H9 (cell line): Measurements from ENCODE around the gene KCNQ2. TPM values are rescaled to one million over a fixed set of nuclear protein-coding genes. Genes with fewer than 3 reads are reported as not detected.
A peak's percentile ranks its signal among the peaks of the same experiment; 100 is the strongest.

Experiments used
- DNase-seq: peaks from one replicate; pipeline ENCODE4 v3.0.0-alpha.2; 2017
- H2AFZ ChIP-seq: one replicate; pipeline ENCODE4 v1.6.1; 2013; ENCODE audit warnings: mild to moderate bottlenecking, low read length, control low read depth, moderate library complexity
- H2AK5ac ChIP-seq: 2 replicates; pipeline ENCODE4 v1.6.1; 2013; ENCODE audit warnings: low read length, control low read depth, mixed read lengths; ENCODE audit not compliant: insufficient read length
- H2BK120ac ChIP-seq: one replicate; pipeline ENCODE4 v1.6.1; 2013; ENCODE audit warnings: low read depth, mild to moderate bottlenecking, low read length, control low read depth, inconsistent platforms; ENCODE audit not compliant: poor library complexity, severe bottlenecking
- H2BK12ac ChIP-seq: 2 replicates; pipeline ENCODE4 v1.6.1; 2013; ENCODE audit warnings: low read length, control low read depth, mixed read lengths, low read depth; ENCODE audit not compliant: insufficient read length
- H2BK15ac ChIP-seq: 2 replicates; pipeline ENCODE4 v1.6.1; 2013; ENCODE audit warnings: low read depth, low read length, control low read depth
- H2BK20ac ChIP-seq: one replicate; pipeline ENCODE4 v1.6.1; 2013; ENCODE audit warnings: low read depth, mild to moderate bottlenecking, low read length, control low read depth, inconsistent platforms; ENCODE audit not compliant: poor library complexity, severe bottlenecking
- H2BK5ac ChIP-seq: 2 replicates; pipeline ENCODE4 v1.6.1; 2013; ENCODE audit warnings: low read length, control low read depth, mixed read lengths; ENCODE audit not compliant: insufficient read length
- H3K14ac ChIP-seq: 2 replicates; pipeline ENCODE4 v1.6.1; 2013; ENCODE audit warnings: low read length, control low read depth; ENCODE audit not compliant: insufficient read depth
- H3K18ac ChIP-seq: 2 replicates; pipeline ENCODE4 v1.6.1; 2013; ENCODE audit warnings: low read depth, mild to moderate bottlenecking, mixed read lengths, low read length, control low read depth; ENCODE audit not compliant: insufficient read length
- H3K23ac ChIP-seq: 2 replicates; pipeline ENCODE4 v1.6.1; 2013; ENCODE audit warnings: low read length, control low read depth, mixed read lengths, low read depth; ENCODE audit not compliant: insufficient read length
- H3K23me2 ChIP-seq: 2 replicates; pipeline ENCODE4 v1.6.1; 2013; ENCODE audit warnings: low read depth, mild to moderate bottlenecking, mixed read lengths, low read length, control low read depth; ENCODE audit not compliant: insufficient read length, poor library complexity, severe bottlenecking
- H3K27ac ChIP-seq: 2 replicates; pipeline ENCODE4 v1.5.1; 2013; ENCODE audit warnings: low read length, control low read depth, mixed read lengths, low read depth; ENCODE audit not compliant: insufficient read length
- H3K27me3 ChIP-seq: 2 replicates; pipeline ENCODE4 v1.6.1; 2013; ENCODE audit warnings: low read length, control low read depth, inconsistent platforms; ENCODE audit not compliant: insufficient read depth
- H3K4ac ChIP-seq: 2 replicates; pipeline ENCODE4 v1.6.1; 2013; ENCODE audit warnings: low read depth, mild to moderate bottlenecking, control low read depth, inconsistent platforms, low read length, moderate library complexity
- H3K4me1 ChIP-seq: 2 replicates; pipeline ENCODE4 v1.6.1; 2013; ENCODE audit warnings: low read length, control low read depth, inconsistent platforms; ENCODE audit not compliant: insufficient read depth
- H3K4me2 ChIP-seq: 2 replicates; pipeline ENCODE4 v1.6.1; 2013; ENCODE audit warnings: low read length, control low read depth, mixed read lengths; ENCODE audit not compliant: insufficient read length, insufficient read depth
- H3K56ac ChIP-seq: 2 replicates; pipeline ENCODE4 v1.6.1; 2013; ENCODE audit warnings: low read depth, mild to moderate bottlenecking, mixed read lengths, low read length, control low read depth; ENCODE audit not compliant: insufficient read length
- H3K79me1 ChIP-seq: 2 replicates; pipeline ENCODE4 v1.6.1; 2013; ENCODE audit warnings: low read depth, mild to moderate bottlenecking, moderate library complexity, low read length, control low read depth, inconsistent platforms; ENCODE audit not compliant: insufficient read depth, poor library complexity, severe bottlenecking
- H3K79me2 ChIP-seq: 2 replicates; pipeline ENCODE4 v1.6.1; 2013; ENCODE audit warnings: low read length, control low read depth, inconsistent platforms; ENCODE audit not compliant: insufficient read depth
- H3K9ac ChIP-seq: 2 replicates; pipeline ENCODE4 v1.6.1; 2013; ENCODE audit warnings: low read length, control low read depth, mixed read lengths; ENCODE audit not compliant: insufficient read length; ENCODE audit errors: extremely low read depth
- H3K9me3 ChIP-seq: one replicate; pipeline ENCODE4 v1.6.1; 2013; ENCODE audit warnings: low read depth, low read length, inconsistent platforms; ENCODE audit not compliant: control insufficient read depth
- H3T11ph ChIP-seq: one replicate; pipeline ENCODE4 v1.6.1; 2013; ENCODE audit warnings: mild to moderate bottlenecking, low read length, control low read depth, inconsistent platforms
- H4K20me1 ChIP-seq: one replicate; pipeline ENCODE4 v1.6.1; 2013; ENCODE audit not compliant: control insufficient read depth, insufficient read length, insufficient read depth
- H4K5ac ChIP-seq: 2 replicates; pipeline ENCODE4 v1.6.1; 2013; ENCODE audit warnings: low read depth, mild to moderate bottlenecking, mixed read lengths, low read length, control low read depth; ENCODE audit not compliant: insufficient read length
- H4K8ac ChIP-seq: replicated peaks from 2 replicates; pipeline ENCODE4 v1.6.1; 2013; ENCODE audit warnings: low read length, control low read depth, mixed read lengths, low read depth; ENCODE audit not compliant: insufficient read length
- H4K91ac ChIP-seq: 2 replicates; pipeline ENCODE4 v1.6.1; 2013; ENCODE audit warnings: low read depth, mild to moderate bottlenecking, moderate library complexity, mixed read lengths, low read length, control low read depth; ENCODE audit not compliant: insufficient read length
- H3K27ac Mint-ChIP-seq, 3 experiments: 2 replicates in 2 of 3; 3 replicates in 1 of 3; pipeline ENCODE4 v1.8.0; 2020 to 2021; ENCODE audit warnings: mixed read lengths in 3 of 3, mild to moderate bottlenecking in 1 of 3, moderate library complexity in 1 of 3
- H3K27me3 Mint-ChIP-seq: 2 replicates; pipeline ENCODE4 v1.8.0; 2021; ENCODE audit warnings: low read depth, mild to moderate bottlenecking, moderate library complexity, mixed read lengths
- H3K36me3 Mint-ChIP-seq, 3 experiments: 2 replicates in 2 of 3; 3 replicates in 1 of 3; pipeline ENCODE4 v1.8.0; 2020 to 2021; ENCODE audit warnings: low read depth in 3 of 3, mixed read lengths in 3 of 3; ENCODE audit not compliant: insufficient read depth in 1 of 3
- H3K4me1 Mint-ChIP-seq, 2 experiments: 2 replicates each; pipeline ENCODE4 v1.8.0; 2020; ENCODE audit warnings: mixed read lengths in 2 of 2
- H3K4me3 Mint-ChIP-seq, 2 experiments: 2 replicates in 1 of 2; 3 replicates in 1 of 2; pipeline ENCODE4 v1.8.0; 2020 to 2021; ENCODE audit warnings: mild to moderate bottlenecking in 2 of 2, mixed read lengths in 2 of 2, moderate library complexity in 1 of 2
- H3K9me3 Mint-ChIP-seq, 2 experiments: 2 replicates in 1 of 2; 3 replicates in 1 of 2; pipeline ENCODE4 v1.8.0; 2020; ENCODE audit warnings: mild to moderate bottlenecking in 2 of 2, mixed read lengths in 2 of 2, moderate library complexity in 1 of 2
- CTCF ChIP-seq: fragments of 200-600 bp; sonication (generic); conservative IDR thresholded peaks from 3 replicates; pipeline ENCODE4 v1.8.0; 2021; ENCODE audit warnings: antibody characterized with exemption, mild to moderate bottlenecking
- WGBS: extraction: QIAGEN DNeasy Blood & Tissue Kit; methylation state at CpG from one replicate; pipeline ENCODE4 v1.1.7; 2013; ENCODE audit warnings: missing lambda C conversion rate, low lambda C conversion rate, mixed read lengths; ENCODE audit not compliant: insufficient read length; ENCODE audit errors: extremely low coverage; 5-methylcytosine and 5-hydroxymethylcytosine counted together
- total RNA-seq: library from RNA; stranded (reverse); gene quantifications from 2 replicates; pipeline ENCODE4 v1.2.1, GENCODE V29; 2021

KCNQ2 gene
- total RNA-seq, 1 experiment from 2014 or later, result 69.2 TPM

GRCh38 chr20:63430891-63431290, 41.6 kb downstream of the KCNQ2 start:
- Histone ChIP-seq H3K9ac (no peak overlapping the region), H4K20me1 (no peaks in the 10 kb centered on the region), H2BK12ac (no peak overlapping the region), H3K14ac (no peak overlapping the region; the same call in 1 of the 2 replicates), H4K91ac (no peak overlapping the region), H3K4me1 (no peaks in the 10 kb centered on the region; the same call in 1 of the 2 replicates), H3K4me2 (no peak overlapping the region), H3K9me3 (no peaks in the 10 kb centered on the region), H2BK20ac (no peak overlapping the region), H2BK5ac (no peak overlapping the region), H3K23ac (no peak overlapping the region), H3K27me3 (no peaks in the 10 kb centered on the region), H3K23me2 (no peaks in the 10 kb centered on the region), H3K79me1 (no peaks in the 10 kb centered on the region), H3K4ac (no peak overlapping the region), H3K56ac (no peak overlapping the region), H3K79me2 (no peaks in the 10 kb centered on the region), H2AK5ac (no peak overlapping the region), H3K18ac (no peak overlapping the region), H3K27ac (no peak overlapping the region), H3T11ph (no peak overlapping the region), H4K8ac (no peak overlapping the region), H2BK120ac (no peak overlapping the region), H4K5ac (no peak overlapping the region), H2BK15ac (no peak overlapping the region), H2AFZ (no peak overlapping the region)
- Mint-ChIP-seq H3K4me1 (peaks cover 16 to 30% of the 10 kb centered on the region in 2 experiments), H3K27ac (peak overlapping the region in 1 of 3 experiments; percentile 80; a peak in 2 of 7 replicates), H3K4me3 (no peak overlapping the region), H3K9me3 (no peaks in the 10 kb centered on the region; a peak in 1 of 5 replicates), H3K36me3 (peaks cover 6 to 20% (median 16%) of the 10 kb centered on the region in 3 experiments), H3K27me3 (no peaks in the 10 kb centered on the region)
- TF ChIP-seq CTCF, result no peak
- no CpG with 5 or more reads among the region's 14 CpGs for WGBS
- DNase-seq, result no peak
